ENCODE results near the gene SYNE3. TPM values are rescaled to one million over a fixed set of nuclear protein-coding genes. Genes with fewer than 3 reads are reported as not detected.

The SYNE3 gene
- total and polyA plus RNA-seq, 10 of the 15 experiments (the other 5 are each of a cell fraction or from before 2014, with no cell fraction given): 1.4 to 44.1 (median 13.4) TPM

GRCh38 chr14:95514131-95515079 is 2.0 kb downstream of the SYNE3 start (continued):
- TF ChIP-seq CEBPZ (IDR thresholded peaks at IDR 0.05; ENCODE audit: low read depth, low read length) (no peak), SUZ12 (IDR thresholded peaks at IDR 0.05; ENCODE audit: unreplicated experiment) (no peak)

- TSS peak; percentile 46 for BruUV-seq (replicated peaks)
- TF ChIP-seq IRF3 (IDR thresholded peaks at IDR 0.05): no peak
- no peak for TF ChIP-seq IKZF2 (IDR thresholded peaks at IDR 0.05)
- TF ChIP-seq NFXL1 (IDR thresholded peaks at IDR 0.05; ENCODE audit: borderline replicate concordance): no peak
- TF ChIP-seq LARP7 (IDR thresholded peaks at IDR 0.05): no peak
- TF ChIP-seq BHLHE40 (IDR thresholded peaks at IDR 0.05; ENCODE audit: borderline replicate concordance in 1 of 2, low read depth in 2 of 2, low read length in 1 of 2): no peak
- no peak for TF ChIP-seq TCF3 (IDR thresholded peaks at IDR 0.05; ENCODE audit: borderline replicate concordance, insufficient read depth, low read depth, low read length)
- TF ChIP-seq SUPT20H (IDR thresholded peaks at IDR 0.05; ENCODE audit: borderline replicate concordance, control insufficient read depth, low read depth, low read length): no peak
- SMC1A ChIA-PET (ENCODE audit: uncharacterized antibody, unreplicated experiment): interaction anchor here (0.9 to 5.1 kb wide), 6 partner anchors 10 to 69 kb away, joined by 3 to 74 read pairs (median 24); no protein-coding TSS in a partner anchor
- H3K79me2 ChIP-seq (ENCODE audit: control insufficient read depth, insufficient read depth, low read length): peaks cover 66% of the 10 kb centered on the region
- H3K4me2 ChIP-seq (ENCODE audit: control insufficient read depth, insufficient read depth): peak overlapping the region; percentile 74
- FAIRE-seq: no peak
- POLR2A ChIA-PET: interaction anchor here (0.7 to 11.3 kb wide), 3 partner anchors 12 to 27 kb away, joined by 3 to 276 read pairs (median 5); no protein-coding TSS in a partner anchor
- CTCF ChIA-PET: interaction anchor here (0.7 to 18.0 kb wide), 10 partner anchors 9 to 86 kb away, joined by 3 to 525 read pairs (median 5); no protein-coding TSS in a partner anchor
- H2AFZ ChIP-seq (ENCODE audit: control insufficient read depth, low read depth, low read length): no peak overlapping the region
- H3K9me3 ChIP-seq (replicated peaks; ENCODE audit: control insufficient read depth, insufficient read depth, low read length): no peaks in the 10 kb centered on the region
- in situ Hi-C loops (cut with MboI) (loop anchor here (10.0 kb wide), 1 partner anchor 1538 kb away; the partner anchor contains the start of gene ASB2), intact Hi-C loops (cut with micrococcal nuclease; ENCODE audit: unreplicated experiment) (no loop called here)
- peak overlapping the region; percentile 49; the same call in 1 of the 2 replicates for H3K4me3 ChIP-seq
- WGBS (ENCODE audit: insufficient coverage, insufficient replicate concordance, low lambda C conversion rate, missing lambda C conversion rate): 9% methylated on average over 6 of the region's 6 CpGs
- peaks cover 31% of the 10 kb centered on the region for H3K4me1 ChIP-seq (ENCODE audit: control insufficient read depth, insufficient read depth, low read length)
- ATAC-seq: no peak
- peak overlapping the region; percentile 37; the same call in 1 of the 2 replicates for H3K9ac ChIP-seq (ENCODE audit: control insufficient read depth, insufficient read depth, low read length)
- peak overlapping the region; percentile 33 for H3K27ac ChIP-seq (ENCODE audit: control insufficient read depth, insufficient read depth)
- H4K20me1 ChIP-seq (ENCODE audit: control insufficient read depth, insufficient read depth): no peaks in the 10 kb centered on the region
- no peaks in the 10 kb centered on the region for H3K27me3 ChIP-seq (replicated peaks in 1 of 2; ENCODE audit: control insufficient read depth in 2 of 2, insufficient read depth in 2 of 2, low read length in 1 of 2)
- DNase-seq (ENCODE audit: low read depth, low spot score): no peak
- RAD21 ChIA-PET (ENCODE audit: unreplicated experiment): interaction anchor here (1.2 to 6.6 kb wide), 6 partner anchors 8 to 33 kb away, joined by 4 to 78 read pairs (median 18); no protein-coding TSS in a partner anchor
- H3K36me3 ChIP-seq (ENCODE audit: control insufficient read depth in 2 of 2, insufficient read depth in 2 of 2, low read length in 1 of 2): peaks cover 0 to 2% of the 10 kb centered on the region in 2 experiments; a peak in 1 of 4 replicates
Measured at GRCh38 chr14:95513291-95513690, 3.2 kb downstream of the SYNE3 start.

All from GM12878 (cell line).